ENCODE results near the gene ATP5PB. TPM values are rescaled to one million over a fixed set of nuclear protein-coding genes. Genes with fewer than 3 reads are reported as not detected.

ATP5PB gene
- polyA plus RNA-seq, 3 donors: 112 to 597 (median 557) TPM

DNA sequence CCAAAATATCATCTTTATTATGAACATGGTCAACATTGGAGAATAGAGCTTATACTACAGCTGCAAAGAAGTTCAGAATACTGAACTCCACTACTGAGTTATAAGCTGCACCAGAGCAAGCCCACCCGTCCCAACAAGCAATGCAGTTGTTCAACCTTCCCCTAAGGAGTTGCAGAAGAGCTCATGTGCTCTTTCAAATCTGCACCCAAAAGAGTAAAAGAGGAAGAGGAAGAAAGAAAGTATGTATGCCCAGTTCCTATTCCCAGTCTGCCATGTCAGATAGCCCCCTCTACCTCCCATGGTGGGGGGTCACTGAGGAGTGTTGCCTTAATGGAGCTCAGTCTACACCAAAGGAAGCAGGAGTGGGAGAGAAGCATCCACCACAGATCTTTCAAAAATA, 31.4 kb downstream of the ATP5PB start:
- Histone ChIP-seq H3K27ac (ENCODE audit: low read depth in 1 of 2, low read length in 2 of 2) (peak overlapping the region in 1 of 2 donors; percentile 74), H3K4me3 (replicated peaks in 1 of 3; ENCODE audit: low read depth in 2 of 3, low read length in 3 of 3) (peak overlapping the region in 1 of 3 experiments; percentile 21), H2AFZ (ENCODE audit: insufficient read depth, low read depth, low read length, poor library complexity, severe bottlenecking) (no peak overlapping the region), H3K79me2 (ENCODE audit: insufficient read depth, low read length) (peaks cover 29% of the 10 kb centered on the region), H3K9me3 (replicated peaks in 1 of 2; ENCODE audit: control insufficient read depth in 1 of 2, insufficient read depth in 1 of 2, low read length in 2 of 2) (no peaks in the 10 kb centered on the region), H3K4me1 (ENCODE audit: control insufficient read depth in 1 of 2, insufficient read depth in 2 of 2, low read length in 2 of 2) (peaks cover 71% of the 10 kb centered on the region in 2 donors), H3K36me3 (replicated peaks in 1 of 2; ENCODE audit: control insufficient read depth in 1 of 2, insufficient read depth in 2 of 2, low read length in 2 of 2) (peaks cover 12 to 16% of the 10 kb centered on the region in 2 donors), H3K9ac (ENCODE audit: insufficient read depth, low read length, poor library complexity, severe bottlenecking) (no peak overlapping the region), H3K27me3 (ENCODE audit: control insufficient read depth in 2 of 2, insufficient read depth in 2 of 2, low read length in 2 of 2) (no peaks in the 10 kb centered on the region), H3K4me2 (replicated peaks; ENCODE audit: extremely low read depth, low read length, poor library complexity, severe bottlenecking) (peak overlapping the region; percentile 15), H4K20me1 (ENCODE audit: insufficient read depth, low read length) (no peaks in the 10 kb centered on the region)
- H3K4me3 Mint-ChIP-seq: no peak overlapping the region
- peak overlapping the region; percentile 51 to 90 (median 77) for H3K27ac Mint-ChIP-seq
- WGBS (ENCODE audit: insufficient coverage): no CpG with 5 or more reads among the region's 1 CpG
- DNase-seq: peak in 2 of 3 donors; percentile 31 to 51
- H3K36me3 Mint-ChIP-seq: peaks cover 22 to 23% of the 10 kb centered on the region in 2 donors
- H3K4me1 Mint-ChIP-seq: peaks cover 79% of the 10 kb centered on the region
- no peaks in the 10 kb centered on the region for H3K9me3 Mint-ChIP-seq
- H3K27me3 Mint-ChIP-seq (ENCODE audit: low read depth in 3 of 3): no peaks in the 10 kb centered on the region
- TF ChIP-seq, protein P1, sequence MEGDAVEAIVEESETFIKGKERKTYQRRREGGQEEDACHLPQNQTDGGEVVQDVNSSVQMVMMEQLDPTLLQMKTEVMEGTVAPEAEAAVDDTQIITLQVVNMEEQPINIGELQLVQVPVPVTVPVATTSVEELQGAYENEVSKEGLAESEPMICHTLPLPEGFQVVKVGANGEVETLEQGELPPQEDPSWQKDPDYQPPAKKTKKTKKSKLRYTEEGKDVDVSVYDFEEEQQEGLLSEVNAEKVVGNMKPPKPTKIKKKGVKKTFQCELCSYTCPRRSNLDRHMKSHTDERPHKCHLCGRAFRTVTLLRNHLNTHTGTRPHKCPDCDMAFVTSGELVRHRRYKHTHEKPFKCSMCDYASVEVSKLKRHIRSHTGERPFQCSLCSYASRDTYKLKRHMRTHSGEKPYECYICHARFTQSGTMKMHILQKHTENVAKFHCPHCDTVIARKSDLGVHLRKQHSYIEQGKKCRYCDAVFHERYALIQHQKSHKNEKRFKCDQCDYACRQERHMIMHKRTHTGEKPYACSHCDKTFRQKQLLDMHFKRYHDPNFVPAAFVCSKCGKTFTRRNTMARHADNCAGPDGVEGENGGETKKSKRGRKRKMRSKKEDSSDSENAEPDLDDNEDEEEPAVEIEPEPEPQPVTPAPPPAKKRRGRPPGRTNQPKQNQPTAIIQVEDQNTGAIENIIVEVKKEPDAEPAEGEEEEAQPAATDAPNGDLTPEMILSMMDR (IDR thresholded peaks at IDR 0.05): no peak
- intact Hi-C loops (cut with micrococcal nuclease): loop anchor here (5.0 to 10.0 kb wide), 3 partner anchors 37 to 264 kb away; no protein-coding TSS in a partner anchor

DNA sequence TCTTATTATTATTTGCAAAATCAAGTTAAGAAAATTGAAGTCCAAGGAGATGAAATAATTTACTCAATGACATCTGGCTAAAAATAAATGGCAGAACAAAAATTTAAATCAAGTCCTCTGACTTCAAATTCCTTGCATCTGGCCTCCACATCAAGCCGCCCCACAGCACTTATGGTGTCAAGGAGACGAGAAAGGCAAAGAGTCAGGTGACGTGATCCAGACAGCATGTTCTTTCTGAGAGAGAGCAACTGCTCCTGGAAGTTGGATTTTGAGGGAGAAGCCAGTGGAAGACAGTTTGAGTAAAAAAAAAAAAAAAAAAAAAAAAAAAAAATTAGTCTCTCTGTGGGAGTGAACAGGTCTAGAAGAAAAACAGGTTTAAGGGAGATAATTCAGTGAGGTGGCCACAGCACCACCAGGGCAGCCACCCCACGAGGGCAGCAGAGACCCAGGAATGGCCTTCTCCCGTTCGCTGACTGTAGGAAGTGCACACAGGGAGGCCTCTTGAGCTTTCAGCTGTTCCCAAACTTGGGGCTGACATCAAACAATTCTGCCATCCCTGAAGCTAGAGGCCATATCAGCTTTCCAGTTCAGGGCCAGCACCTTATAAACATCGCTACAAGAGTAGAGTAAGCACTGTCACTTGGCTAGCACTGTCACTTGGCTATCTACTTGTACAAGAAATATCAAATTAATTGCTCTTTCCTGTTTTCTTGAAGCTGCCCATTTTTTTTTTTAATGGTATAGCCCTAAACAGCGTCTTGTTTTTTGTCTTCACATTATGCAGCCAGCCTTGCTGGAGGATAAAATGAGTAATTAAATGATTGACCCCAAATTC, 32.3 kb downstream of the ATP5PB start:
- no peaks in the 10 kb centered on the region for H3K9me3 ChIP-seq (replicated peaks in 1 of 2; ENCODE audit: control insufficient read depth in 1 of 2, insufficient read depth in 1 of 2, low read length in 2 of 2)
- Mint-ChIP-seq H3K27ac (peak overlapping the region in 5 of 7 donors; percentile 38 to 81 (median 46)), H3K27me3 (ENCODE audit: low read depth in 3 of 3) (no peaks in the 10 kb centered on the region), H3K4me1 (peaks cover 70% of the 10 kb centered on the region), H3K9me3 (no peaks in the 10 kb centered on the region), H3K36me3 (peaks cover 17 to 18% of the 10 kb centered on the region in 2 donors), H3K4me3 (no peak overlapping the region)
- peaks cover 61 to 63% of the 10 kb centered on the region in 2 donors for H3K4me1 ChIP-seq (ENCODE audit: control insufficient read depth in 1 of 2, insufficient read depth in 2 of 2, low read length in 2 of 2)
- no peak overlapping the region for H3K4me3 ChIP-seq (replicated peaks in 1 of 3; ENCODE audit: low read depth in 2 of 3, low read length in 3 of 3)
- TF ChIP-seq, protein P1 (IDR thresholded peaks at IDR 0.05): peak; percentile 81
- 38% methylated on average over 7 of the region's 8 CpGs for WGBS (ENCODE audit: insufficient coverage)
- no peaks in the 10 kb centered on the region for H4K20me1 ChIP-seq (ENCODE audit: insufficient read depth, low read length)
- no peaks in the 10 kb centered on the region for H3K27me3 ChIP-seq (ENCODE audit: control insufficient read depth in 2 of 2, insufficient read depth in 2 of 2, low read length in 2 of 2)
- H3K79me2 ChIP-seq (ENCODE audit: insufficient read depth, low read length): peaks cover 20% of the 10 kb centered on the region
- peak overlapping the region in 1 of 2 donors; percentile 74 for H3K27ac ChIP-seq (ENCODE audit: low read depth in 1 of 2, low read length in 2 of 2)
- DNase-seq: peak; percentile 71 to 85 (median 77)
- H3K9ac ChIP-seq (ENCODE audit: insufficient read depth, low read length, poor library complexity, severe bottlenecking): no peak overlapping the region
- no peak overlapping the region for H3K4me2 ChIP-seq (replicated peaks; ENCODE audit: extremely low read depth, low read length, poor library complexity, severe bottlenecking)
- peak overlapping the region; percentile 52 for H2AFZ ChIP-seq (ENCODE audit: insufficient read depth, low read depth, low read length, poor library complexity, severe bottlenecking)
- H3K36me3 ChIP-seq (replicated peaks in 1 of 2; ENCODE audit: control insufficient read depth in 1 of 2, insufficient read depth in 2 of 2, low read length in 2 of 2): peaks cover 12 to 16% of the 10 kb centered on the region in 2 donors
- intact Hi-C loops (cut with micrococcal nuclease): loop anchor here (5.0 to 10.0 kb wide), 3 partner anchors 36 to 263 kb away; no protein-coding TSS in a partner anchor

All from CD14-positive monocyte (primary cell).